Cardiac fibroblast (primary cell): ENCODE measurements around the gene SDE2.

Experiments used
- DNase-seq, 2 donors: peaks; one replicate each; pipeline versions ENCODE4 v3.0.0 to v3.0.0-alpha.2; 2010; ENCODE audit warnings: low read depth in 2 of 2
- H3K4me3 ChIP-seq, 2 donors: replicated peaks in 1 of 2; 1 replicate in 1 of 2; 2 replicates in 1 of 2; pipeline ENCODE4 v1.5.1; 2011; ENCODE audit warnings: low read depth in 2 of 2, low read length in 2 of 2, mild to moderate bottlenecking in 2 of 2, moderate library complexity in 1 of 2
- CTCF ChIP-seq: IDR thresholded peaks from one replicate; pipeline ENCODE4 v1.5.1; 2011; ENCODE audit warnings: low read depth, mild to moderate bottlenecking, low read length, inconsistent platforms

The SDE2 gene

GRCh38 chr1:225963735-225964530, 35.2 kb downstream of the SDE2 start:
- peak in 1 of 2 donors; percentile 39 for DNase-seq
- TF ChIP-seq CTCF = no peak
- H3K4me3 ChIP-seq = no peak overlapping the region

- DNase-seq = peak in 1 of 2 donors; percentile 24
- TF ChIP-seq CTCF = peak; percentile 76
- H3K4me3 ChIP-seq = no peak overlapping the region
Measured at GRCh38 chr1:225962440-225962975, 36.6 kb downstream of the SDE2 start.

- no peak for TF ChIP-seq CTCF
- no peak for DNase-seq
Measured at GRCh38 chr1:225961659-225962439, 37.3 kb downstream of the SDE2 start.

GRCh38 chr1:225958041-225958440, 41.1 kb downstream of the SDE2 start:
- no peak overlapping the region for H3K4me3 ChIP-seq
- TF ChIP-seq CTCF = no peak
- no peak for DNase-seq

More at GRCh38 chr1:225961659-225962439, 37.3 kb downstream of the SDE2 start:
- H3K4me3 ChIP-seq = no peak overlapping the region

GRCh38 chr1:225954753-225955152, 44.4 kb downstream of the SDE2 start:
- DNase-seq = no peak
- no peak overlapping the region for H3K4me3 ChIP-seq
- TF ChIP-seq CTCF = no peak

GRCh38 chr1:225953315-225953714, 45.8 kb downstream of the SDE2 start:
- TF ChIP-seq CTCF = no peak
- H3K4me3 ChIP-seq = no peak overlapping the region
- no peak for DNase-seq
